Uterus (tissue), 2 donors: Measurements from ENCODE around the gene CRTC3.

Experiments
- CTCF ChIP-seq, 4 experiments: fragments of 200-600 bp in 2 of 4; fragments of 450-650 bp in 2 of 4; sonication (generic) in 2 of 4; IDR thresholded peaks; one replicate each; pipeline ENCODE4 v1.5.1; 2016 to 2019; ENCODE audit warnings: antibody characterized with exemption in 4 of 4, mild to moderate bottlenecking in 2 of 4, moderate library complexity in 1 of 4
- POLR2A ChIP-seq, 2 donors: fragments of 450-650 bp; IDR thresholded peaks; one replicate each; pipeline ENCODE4 v1.6.1; 2016; ENCODE audit warnings: antibody characterized with exemption in 2 of 2, mild to moderate bottlenecking in 1 of 2, moderate library complexity in 1 of 2

- no peak for TF ChIP-seq CTCF (IDR thresholded peaks at IDR 0.05)
- TF ChIP-seq POLR2A (IDR thresholded peaks at IDR 0.05), result no peak
These were observed 728 bp downstream of the CRTC3 start for GRCh38 chr15:90530250-90531051.
